ENCODE results near the gene WNT4. TPM values are rescaled to one million over a fixed set of nuclear protein-coding genes. Genes with fewer than 3 reads are reported as not detected.

Gene WNT4
- total RNA-seq, 4 donors from 2014 or later: under 0.01 TPM; not detected in 3

DNA sequence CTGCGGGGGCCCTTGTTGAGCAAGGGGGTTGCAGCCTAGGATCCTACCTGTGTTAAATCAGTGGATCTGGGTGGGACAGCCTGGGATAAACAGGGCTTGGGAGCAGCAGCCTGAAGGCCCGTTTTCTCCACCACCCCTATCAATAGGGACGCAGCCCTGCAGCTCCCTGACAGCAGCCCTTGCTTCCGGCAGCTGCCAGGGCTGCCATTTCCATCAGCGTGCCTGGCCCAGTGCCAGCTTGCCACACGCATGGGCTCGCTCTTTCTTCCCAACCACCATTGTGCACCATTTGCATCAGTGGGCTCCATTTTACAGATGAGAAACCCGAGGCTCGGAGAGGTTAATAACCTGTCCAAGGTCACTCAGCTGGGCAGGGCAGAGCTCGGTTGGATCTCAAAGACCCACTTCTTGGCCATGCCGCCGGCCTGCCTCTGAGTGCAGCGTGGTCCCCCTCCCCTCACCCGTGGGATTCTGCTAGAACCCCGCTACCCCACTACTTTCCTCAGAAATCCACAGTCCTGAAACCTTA lies 3.8 kb downstream of the WNT4 start:
- no peak for TF ChIP-seq CTCF (IDR thresholded peaks at IDR 0.05; ENCODE audit: low read depth)

GRCh38 chr1:22137004-22137720 lies 5.7 kb downstream of the WNT4 start:
- no peak for TF ChIP-seq CTCF (IDR thresholded peaks at IDR 0.05; ENCODE audit: low read depth)

GRCh38 chr1:22133931-22134324 lies 9.0 kb downstream of the WNT4 start:
- TF ChIP-seq CTCF (IDR thresholded peaks at IDR 0.05; ENCODE audit: low read depth): no peak

DNA sequence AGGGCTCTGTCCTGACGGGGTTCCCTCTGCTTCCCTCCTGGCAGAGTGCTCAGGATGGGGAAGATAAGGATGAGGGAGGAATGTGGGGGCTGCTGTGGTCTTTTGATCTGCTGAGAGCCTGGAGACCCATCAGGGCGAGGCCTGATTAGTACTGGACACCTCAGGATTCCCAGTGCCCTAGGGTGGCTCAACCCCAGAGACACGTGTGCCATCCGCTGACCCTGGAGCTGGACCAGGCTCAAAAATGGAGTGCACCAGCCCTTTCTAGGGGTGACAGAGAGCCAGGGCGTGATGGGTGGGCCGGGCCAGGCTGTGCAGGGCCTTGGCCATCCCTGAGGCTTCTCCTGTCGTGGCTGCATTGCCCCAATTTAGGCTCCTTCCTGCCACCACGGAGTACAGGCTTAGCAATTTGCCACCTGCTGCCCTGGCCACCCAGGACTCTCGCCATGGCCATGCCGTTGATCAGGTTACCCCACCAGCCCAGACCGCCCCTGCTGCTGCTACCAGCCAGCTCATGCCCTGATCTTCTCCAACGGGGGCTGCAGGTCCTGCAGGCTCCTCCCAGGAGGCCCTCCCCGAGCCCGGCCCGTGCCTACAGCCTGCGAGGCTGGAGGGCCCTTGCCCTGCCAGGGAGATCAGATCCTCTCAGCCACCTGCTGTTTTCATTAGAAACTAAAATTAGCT lies 9.5 kb downstream of the WNT4 start:
- no peak for TF ChIP-seq CTCF (IDR thresholded peaks at IDR 0.05; ENCODE audit: low read depth)

DNA sequence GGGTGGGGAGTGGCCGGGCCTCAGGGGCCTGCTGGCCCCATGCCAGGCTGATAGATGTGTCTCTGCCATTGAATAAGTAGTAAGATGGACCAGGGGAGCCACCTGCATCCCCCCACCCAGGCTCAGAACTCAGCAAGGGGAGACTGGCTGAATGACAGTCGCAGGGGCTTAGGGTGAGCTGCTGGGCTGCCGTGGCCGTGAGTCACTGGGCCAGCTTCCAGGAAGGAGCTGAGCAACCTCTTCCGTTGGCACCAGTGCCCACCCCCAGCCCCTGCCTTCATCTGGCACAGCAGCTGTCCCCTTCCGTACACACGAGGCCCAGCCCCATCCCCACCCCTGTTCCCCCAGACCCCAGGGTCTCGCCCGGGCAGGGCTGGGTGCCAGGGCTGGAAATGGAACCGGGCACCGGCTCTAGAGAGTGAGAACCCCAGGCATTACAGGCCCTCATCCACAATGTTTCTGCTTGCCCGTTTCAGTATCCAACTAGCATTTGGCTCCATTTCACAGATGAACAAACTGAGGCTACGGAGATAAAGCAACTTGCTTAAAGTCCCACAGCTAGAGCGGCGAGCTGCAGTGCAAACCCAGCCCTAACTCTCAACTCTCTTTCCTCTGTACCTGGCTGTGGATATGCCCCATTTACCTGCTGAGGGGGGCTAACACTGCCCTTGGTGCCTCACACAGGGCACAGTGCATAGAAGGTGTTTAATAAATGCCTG lies 10.2 kb downstream of the WNT4 start:
- no peak for TF ChIP-seq CTCF (IDR thresholded peaks at IDR 0.05; ENCODE audit: low read depth)

- TF ChIP-seq CTCF (IDR thresholded peaks at IDR 0.05; ENCODE audit: low read depth): no peak
Measured at GRCh38 chr1:22131875-22132486, 10.9 kb downstream of the WNT4 start.
